ENCODE data around the gene BPGM.

BPGM gene

GRCh38 chr7:134699021-134699818, 52.6 kb downstream of the BPGM start:
- DNase-seq: no peak

- no peak for DNase-seq
Measured at GRCh38 chr7:134699899-134700298, 53.2 kb downstream of the BPGM start.

GRCh38 chr7:134701272-134701671, 54.6 kb downstream of the BPGM start:
- no peak for DNase-seq

GRCh38 chr7:134702366-134703240, 56.0 kb downstream of the BPGM start:
- no peak for DNase-seq

GRCh38 chr7:134703241-134703594, 56.6 kb downstream of the BPGM start:
- no peak for DNase-seq

- no peak for DNase-seq
Measured at GRCh38 chr7:134703782-134704181, 57.1 kb downstream of the BPGM start.

- DNase-seq: no peak
Measured at GRCh38 chr7:134704827-134705226, 58.2 kb downstream of the BPGM start.

GRCh38 chr7:134705716-134706115, 59.1 kb downstream of the BPGM start:
- no peak for DNase-seq

- DNase-seq: no peak
Measured at GRCh38 chr7:134706468-134706867, 59.8 kb downstream of the BPGM start.

GRCh38 chr7:134707663-134708378, 61.2 kb downstream of the BPGM start:
- DNase-seq: no peak

- DNase-seq: no peak
Measured at GRCh38 chr7:134708692-134709091, 62.0 kb downstream of the BPGM start.

GRCh38 chr7:134709197-134709596, 62.5 kb downstream of the BPGM start:
- DNase-seq: no peak

- DNase-seq: no peak
Measured at GRCh38 chr7:134710511-134710853, 63.8 kb downstream of the BPGM start.

GRCh38 chr7:134710854-134711624, 64.4 kb downstream of the BPGM start:
- no peak for DNase-seq

- no peak for DNase-seq
Measured at GRCh38 chr7:134712196-134712595, 65.5 kb downstream of the BPGM start.

- DNase-seq: peak; percentile 39
Measured at GRCh38 chr7:134714470-134715205, 68.0 kb downstream of the BPGM start.

- no peak for DNase-seq
Measured at GRCh38 chr7:134718211-134718875, 71.7 kb downstream of the BPGM start.

GRCh38 chr7:134720091-134720935, 73.7 kb downstream of the BPGM start:
- DNase-seq: no peak

- no peak for DNase-seq
Measured at GRCh38 chr7:134721171-134721570, 74.5 kb downstream of the BPGM start.

GRCh38 chr7:134722786-134723322, 76.2 kb downstream of the BPGM start:
- DNase-seq: no peak
